NK-92 (cell line): ENCODE results near the gene SDCBP2.

Source experiments
- DNase-seq: peaks from one replicate; lab custom pipeline; 2025; ENCODE audit not compliant: unreplicated experiment; lab: John Stamatoyannopoulos, UW

Gene SDCBP2

DNA sequence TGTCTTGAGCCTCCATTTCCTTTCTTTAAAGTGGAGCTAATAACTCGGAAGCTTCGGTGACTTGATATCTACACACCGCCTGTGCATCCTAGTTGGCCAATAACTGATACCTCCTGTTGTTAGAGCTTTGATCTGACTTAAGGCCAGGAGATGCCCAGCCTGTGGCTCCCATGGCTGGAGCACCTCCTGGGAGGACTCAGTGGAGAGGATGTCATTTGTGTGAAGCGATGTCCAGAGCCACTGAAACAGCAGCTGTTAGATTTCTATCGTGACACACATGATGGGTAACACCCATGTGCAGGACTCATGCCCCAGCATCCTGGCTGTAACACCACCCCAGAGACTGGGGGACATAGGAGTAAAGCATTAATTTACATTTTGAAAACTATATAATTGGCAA, 30.8 kb downstream of the SDCBP2 start:
- no peak for DNase-seq

DNA sequence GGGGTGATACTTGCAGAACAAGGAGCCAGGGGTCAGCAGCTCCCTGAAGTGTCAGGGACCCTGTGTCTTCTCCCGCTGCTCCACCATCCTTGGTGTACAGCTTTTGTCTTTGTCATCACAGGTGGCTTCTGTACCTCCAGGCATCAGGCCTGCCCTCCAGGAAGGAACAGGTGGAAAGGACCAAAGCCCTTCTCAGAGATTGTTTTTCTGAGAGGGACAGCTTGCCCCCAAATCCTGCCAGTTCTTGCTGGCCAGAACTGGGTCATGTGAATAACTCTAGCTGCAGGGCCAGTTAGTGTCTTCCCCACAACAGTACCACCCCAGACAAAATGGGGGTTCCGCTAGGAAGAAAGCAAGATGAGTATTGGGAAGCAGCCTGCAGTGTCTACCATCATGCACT, 31.5 kb downstream of the SDCBP2 start:
- no peak for DNase-seq

DNA sequence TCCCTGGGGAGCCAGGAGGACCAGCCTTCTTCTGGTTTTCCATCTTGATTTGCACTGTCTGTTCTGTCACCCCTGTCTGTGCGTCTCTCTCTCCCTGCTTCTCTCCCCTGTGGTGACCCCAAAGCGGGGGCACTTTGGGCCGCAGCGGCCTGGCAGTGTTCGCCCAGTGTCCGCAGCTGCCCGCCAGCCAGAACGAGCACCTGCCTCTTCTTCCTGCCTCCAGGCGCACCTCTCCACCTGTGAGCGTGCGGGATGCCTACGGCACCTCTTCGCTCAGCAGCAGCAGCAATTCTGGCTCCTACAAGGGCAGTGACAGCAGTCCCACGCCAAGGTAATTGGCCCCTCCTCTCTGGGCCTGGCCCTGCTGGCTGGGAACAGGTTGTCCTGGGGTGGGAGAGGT, 32.0 kb downstream of the SDCBP2 start:
- DNase-seq: no peak

DNA sequence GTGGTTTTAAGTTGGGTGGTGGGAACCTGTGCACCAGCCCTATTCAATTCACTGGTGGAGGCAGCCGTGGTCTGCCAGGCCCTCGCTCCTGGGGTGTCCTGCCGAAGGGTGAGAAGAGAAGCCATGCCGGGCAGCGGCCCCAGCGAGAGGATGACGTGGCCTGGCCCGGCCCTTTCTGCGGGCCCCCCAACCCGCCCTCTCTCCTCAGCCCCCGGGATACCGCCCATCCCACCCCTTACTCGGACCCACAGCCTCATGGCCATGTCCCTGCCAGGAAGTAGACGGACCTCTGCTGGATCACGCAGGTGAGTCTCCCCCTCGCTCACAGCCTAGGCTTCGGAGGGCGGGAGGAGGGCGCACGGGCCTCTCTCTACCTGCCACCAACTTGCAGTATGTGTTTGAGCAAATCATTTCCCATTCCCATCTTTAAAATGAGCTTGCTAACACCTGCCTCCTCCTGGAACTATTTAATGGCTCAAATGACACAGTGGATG, 32.8 kb downstream of the SDCBP2 start:
- DNase-seq: no peak

DNA sequence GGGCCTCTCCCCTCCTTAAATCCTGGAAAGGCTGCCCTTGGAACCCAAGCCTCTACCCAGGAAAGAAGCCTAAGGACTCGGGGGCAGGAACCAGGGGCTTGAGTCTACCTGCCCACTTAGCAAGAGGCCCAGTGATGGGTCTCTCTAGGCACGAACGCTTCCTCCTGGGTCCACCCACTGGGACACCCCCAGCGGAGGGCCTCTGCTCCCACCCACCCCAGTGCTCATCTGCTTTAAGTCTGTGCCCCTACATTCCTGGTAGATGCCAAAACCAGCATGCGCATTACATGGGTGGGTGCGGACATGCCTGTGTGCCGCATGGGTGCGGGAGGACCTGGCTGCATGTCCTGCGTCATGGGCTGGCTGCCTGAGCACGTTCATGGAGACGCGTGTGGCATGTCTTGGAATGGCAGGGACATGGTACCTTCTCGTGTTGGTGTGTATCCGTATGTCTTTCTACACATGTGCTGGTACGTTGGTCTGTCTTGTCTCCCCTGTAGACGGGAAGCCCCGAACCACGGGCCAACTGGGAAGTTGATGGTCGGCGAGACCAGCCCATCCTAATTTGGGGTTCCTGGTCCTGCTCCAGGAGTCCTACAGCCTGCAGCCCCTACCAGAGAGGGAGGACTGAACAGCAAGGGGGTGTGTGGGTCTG, 33.5 kb downstream of the SDCBP2 start:
- no peak for DNase-seq

DNA sequence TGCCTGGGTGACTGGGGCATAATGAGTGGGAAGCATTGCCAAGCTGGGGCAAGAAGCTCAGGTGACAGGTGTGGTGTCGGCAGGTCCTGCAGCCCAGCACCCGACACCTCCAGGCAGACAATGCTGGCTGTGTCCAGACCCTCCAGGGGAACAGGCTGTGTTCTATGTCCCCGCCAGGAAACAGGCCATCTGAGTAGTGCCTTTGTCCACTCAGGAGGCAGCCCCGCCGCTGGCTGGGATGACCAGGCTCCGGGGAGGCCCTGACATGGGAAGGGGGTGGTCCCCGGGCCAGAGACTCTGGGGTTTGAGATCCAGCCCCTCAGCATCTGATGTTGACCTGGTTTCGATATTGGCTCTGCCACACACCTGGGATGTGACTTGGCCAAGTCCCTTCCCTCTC, 34.4 kb downstream of the SDCBP2 start:
- DNase-seq: no peak

DNA sequence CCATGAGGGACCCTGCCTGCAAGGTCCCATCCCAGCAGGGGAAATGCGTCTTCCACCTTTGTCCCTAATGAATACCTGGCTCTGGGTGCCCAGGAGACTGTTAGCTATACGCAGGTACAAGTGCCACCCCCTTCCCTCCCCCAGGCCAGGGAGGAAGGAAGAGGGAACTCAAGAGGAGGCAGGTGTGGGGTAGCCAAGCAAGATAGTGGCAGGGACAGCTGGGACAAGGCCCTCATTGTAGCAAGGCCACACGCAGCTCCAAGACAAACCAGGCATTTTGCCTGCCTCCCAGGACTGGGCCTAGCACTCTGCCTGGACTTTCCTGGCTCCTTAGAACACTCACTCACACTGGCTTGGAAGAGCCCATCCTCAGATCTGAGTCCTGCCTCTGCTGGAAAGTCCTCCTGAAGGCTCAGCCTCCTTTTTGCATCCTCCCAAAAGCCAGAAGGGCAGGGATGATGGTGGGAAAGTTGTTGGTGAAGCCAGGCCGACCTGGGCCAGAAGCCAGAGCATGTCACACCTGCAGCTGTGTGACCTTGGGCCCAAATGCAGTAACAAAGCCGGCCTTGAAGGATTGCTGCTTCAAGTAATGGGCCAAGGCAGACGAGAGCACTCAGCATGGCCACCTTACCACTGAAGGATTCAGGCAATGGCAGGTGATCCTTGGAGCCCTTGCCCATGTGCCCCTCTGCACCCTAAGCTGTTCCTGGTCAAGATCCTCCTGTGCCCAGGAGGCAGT, 35.1 kb downstream of the SDCBP2 start:
- DNase-seq: no peak

DNA sequence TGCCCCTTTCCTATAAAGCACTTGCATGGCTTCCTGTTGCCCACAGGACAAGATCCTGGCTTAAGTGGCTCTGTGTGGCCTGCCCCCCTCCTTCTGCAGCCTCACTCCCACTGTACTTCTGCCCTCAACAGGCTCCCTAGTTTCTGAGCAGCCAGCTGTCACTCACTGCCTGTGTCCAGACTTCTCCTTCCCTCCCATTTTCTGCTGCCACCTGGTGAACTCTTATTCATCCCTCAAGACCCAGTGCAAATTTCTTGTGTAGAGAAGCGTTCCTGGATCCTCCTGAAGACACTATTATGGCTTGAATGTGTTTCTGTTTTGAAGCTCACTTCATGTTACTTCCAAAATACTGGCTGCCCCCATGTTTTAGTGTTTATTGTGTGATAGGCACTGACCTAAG, 36.3 kb downstream of the SDCBP2 start:
- DNase-seq: no peak

DNA sequence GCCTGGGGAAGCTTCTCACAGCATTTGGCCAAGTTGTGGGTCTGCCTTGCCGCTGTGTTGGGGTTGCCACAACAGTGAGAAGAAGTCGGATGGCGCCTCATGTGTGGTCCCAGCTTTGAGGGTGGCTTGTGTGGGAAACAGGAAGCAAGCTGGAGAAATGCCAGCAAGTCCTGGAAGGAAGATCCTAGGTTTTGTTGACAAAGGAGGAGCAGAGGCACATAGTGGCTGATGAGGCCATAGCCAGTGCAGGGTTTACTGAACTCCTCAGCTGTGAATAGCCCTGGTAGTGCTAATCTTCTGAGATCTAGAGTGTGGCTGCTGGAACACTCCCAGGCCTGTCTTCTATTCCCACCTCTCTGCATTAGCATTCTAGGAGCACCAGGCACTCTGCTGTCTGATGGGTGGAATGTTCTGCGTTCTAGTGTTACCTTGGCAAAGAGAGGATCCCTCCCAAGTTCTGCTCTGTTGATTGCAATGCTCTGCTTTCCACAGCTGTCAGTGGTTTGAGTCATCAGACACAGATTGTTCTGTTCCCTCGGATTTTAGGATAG, 37.7 kb downstream of the SDCBP2 start:
- no peak for DNase-seq

DNA sequence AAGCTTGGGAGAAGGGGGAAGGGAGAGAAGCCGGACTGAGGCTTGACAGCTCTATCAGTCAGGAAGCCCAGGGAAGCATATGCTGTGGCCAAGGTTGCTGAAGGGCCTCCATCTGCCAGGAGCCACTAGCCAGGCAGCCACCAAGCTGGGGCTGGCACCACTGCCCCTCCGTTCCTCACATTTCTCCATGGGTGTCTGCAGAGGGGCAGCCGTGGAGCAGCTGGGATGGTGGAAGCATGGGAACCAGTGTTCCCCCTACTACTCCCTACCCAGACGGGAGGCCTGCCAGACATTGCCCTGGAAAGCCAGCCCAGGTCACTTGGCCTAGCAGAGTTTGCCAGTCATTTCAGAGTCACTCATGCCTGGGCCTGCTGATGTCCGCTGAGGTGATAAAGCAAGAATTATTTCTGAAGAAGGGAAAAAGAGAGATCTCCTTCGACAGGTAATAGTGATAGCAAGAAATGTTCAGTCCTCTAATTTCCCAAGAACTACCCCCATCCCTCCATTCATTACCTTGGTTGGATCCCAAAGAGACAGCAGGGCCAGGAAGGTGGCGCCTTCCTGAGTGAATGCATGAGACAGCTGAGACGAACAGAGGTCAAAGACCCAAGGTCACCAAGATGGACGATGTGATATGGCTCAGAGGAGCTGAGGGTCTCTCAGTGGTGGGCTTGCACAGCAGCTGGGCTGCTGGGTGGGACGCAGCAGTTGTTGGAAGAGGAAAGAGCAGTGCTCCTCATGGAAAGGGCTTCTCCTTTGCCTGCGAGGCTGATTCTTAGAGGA, 41.0 kb downstream of the SDCBP2 start:
- no peak for DNase-seq

DNA sequence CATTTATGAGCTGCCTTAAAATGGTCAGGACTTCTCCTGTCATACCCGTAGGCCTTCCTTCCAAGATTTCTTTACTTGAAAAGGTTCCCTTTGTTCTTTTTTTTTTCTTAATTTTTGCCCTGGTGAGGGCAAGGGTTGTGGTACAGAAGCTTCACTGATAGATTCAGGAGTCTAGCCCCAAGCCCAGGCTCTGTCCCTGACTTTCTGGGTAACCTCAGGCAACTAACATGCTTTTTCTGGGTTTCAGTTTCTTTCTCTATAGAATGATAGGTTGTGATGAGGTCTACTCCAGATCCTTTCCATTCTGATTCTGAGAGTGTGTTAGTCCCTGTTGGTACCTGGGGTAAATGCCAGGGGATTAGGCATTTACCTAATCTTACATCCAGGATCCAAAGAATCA, 41.6 kb downstream of the SDCBP2 start:
- no peak for DNase-seq

DNA sequence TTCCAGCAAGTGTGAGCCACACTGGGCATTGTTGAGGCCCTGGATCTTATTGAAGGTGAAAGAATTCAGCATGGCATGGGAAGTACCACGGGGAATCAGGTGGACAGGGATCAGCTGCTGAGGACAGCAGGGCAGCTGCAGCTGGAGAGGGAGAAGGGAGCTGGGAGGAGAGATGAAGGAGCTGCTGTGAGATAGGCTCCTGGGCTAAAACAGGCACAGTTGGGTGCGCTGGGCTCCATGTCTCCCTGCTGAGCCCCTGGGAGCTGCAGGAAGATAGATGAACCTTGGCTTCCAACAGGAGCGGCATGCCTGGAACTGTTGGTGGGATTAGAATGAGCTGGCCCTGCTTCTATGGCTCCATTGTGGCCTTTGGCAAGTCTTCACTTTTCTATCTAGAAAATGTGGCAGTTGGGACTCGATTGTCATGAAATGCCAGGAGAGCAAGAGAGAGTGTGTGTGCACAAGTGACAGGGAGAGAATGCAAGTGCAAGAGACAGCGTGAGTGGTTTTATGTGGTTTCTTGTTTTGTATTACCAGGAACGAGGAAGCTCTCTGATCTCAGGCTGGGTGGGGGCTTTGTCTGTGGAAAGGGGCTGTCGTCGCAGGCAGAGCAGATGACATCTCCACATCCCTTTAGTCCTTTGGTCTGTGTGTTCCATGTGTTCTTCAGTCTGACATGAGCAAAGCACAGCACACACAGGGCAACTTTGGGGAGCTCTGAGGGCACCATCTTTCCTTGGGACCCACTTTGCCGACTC, 42.5 kb downstream of the SDCBP2 start:
- no peak for DNase-seq

DNA sequence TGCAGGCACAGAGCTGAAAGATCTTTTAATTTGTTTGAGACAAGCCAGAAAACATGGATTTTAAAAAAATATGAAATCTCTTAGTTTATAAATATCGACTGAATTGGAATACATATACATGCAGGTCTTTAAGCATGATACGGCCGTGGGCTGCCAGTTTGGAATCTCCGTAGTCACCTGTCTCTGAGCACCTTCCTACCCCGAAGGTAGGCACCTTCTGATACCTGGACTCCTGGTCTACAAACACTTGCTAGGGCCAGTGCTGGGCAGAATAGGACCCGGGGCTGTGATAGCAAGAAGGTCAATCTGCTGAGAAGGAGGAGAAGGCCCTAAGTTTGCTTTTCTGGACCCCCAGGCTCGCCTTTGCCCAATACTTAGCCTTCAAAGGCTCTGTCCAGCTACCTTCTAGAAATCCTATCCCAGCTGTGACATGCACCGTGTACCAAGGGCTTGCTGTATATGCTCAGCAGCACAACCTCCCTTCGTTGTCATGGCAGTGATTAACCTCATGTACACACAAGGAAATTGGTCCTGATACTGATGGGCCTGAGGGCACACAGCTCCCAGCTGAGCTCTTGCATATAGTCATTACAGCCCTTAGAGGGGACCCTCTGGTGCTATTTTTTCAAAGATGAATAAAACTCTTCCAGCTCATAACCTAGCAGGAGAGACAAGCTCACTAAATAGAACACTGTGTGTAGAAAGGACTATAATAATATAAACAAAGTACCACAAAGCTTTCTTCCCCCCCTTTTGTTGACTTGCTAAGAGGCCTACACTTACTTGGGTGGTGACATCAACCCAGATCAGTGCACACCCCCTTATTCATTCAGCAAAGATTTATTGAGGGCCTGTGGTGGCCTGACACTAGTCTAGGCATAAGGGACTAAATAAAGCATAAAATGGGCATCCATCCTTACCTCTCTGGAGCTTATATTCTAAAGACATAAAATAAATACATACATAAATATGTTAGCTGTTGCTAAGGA, 45.1 kb downstream of the SDCBP2 start:
- DNase-seq: no peak

DNA sequence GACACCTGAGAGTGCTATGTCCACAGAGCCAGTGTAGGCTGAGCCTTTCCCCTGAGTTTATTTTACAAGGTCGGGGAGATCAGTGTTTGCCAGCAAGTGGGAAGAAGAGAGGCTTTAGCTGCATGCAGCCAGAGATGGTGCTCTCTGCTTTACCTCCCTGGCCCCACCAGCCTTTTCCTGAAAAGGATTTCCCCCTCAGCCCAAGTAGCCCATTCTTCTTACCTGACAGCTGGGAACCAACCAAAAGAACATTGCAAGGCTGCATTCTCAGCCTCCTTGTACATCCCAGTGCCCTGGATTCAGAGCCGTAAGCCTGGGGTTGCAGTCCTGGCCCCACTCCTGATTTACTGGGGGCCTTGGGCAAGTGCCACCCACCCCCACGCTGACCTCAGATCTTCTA, 46.0 kb downstream of the SDCBP2 start:
- DNase-seq: no peak

DNA sequence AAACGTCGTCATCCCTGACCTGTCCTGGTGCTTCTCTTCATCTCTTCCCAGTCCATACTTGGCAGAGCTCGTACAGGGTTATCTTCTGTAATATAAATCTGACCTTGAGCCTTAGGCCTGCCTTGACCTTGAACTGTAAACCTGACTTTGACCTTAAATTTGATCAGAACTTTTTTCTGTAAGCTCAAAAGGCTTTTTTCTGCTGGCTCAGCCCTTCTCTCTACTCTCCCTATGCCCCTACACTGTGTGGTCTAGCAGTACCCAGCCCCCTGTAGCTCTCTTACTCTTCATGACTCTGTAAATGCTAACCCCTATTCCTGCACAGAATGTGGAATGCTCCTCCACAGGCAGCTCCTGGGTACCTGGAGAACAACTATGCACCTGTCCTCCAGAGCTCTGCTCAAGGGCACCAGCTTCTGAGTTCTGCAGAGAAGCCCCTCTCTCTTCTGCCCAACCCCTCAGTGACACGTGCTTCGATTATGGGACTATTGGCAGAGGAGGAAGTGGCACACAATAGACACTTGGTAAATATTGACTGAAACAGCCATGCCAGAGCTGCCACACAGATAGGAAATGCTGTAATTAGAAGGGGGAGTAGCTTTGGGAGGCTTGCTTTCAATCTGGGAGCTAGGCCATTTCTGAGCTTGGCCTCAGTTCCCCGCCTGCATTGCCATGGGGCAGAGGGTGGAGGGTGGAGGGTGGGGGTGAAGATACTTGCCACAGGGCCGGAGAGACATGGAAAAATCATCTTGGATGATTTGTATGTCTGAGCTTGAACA, 47.5 kb downstream of the SDCBP2 start:
- DNase-seq: no peak

DNA sequence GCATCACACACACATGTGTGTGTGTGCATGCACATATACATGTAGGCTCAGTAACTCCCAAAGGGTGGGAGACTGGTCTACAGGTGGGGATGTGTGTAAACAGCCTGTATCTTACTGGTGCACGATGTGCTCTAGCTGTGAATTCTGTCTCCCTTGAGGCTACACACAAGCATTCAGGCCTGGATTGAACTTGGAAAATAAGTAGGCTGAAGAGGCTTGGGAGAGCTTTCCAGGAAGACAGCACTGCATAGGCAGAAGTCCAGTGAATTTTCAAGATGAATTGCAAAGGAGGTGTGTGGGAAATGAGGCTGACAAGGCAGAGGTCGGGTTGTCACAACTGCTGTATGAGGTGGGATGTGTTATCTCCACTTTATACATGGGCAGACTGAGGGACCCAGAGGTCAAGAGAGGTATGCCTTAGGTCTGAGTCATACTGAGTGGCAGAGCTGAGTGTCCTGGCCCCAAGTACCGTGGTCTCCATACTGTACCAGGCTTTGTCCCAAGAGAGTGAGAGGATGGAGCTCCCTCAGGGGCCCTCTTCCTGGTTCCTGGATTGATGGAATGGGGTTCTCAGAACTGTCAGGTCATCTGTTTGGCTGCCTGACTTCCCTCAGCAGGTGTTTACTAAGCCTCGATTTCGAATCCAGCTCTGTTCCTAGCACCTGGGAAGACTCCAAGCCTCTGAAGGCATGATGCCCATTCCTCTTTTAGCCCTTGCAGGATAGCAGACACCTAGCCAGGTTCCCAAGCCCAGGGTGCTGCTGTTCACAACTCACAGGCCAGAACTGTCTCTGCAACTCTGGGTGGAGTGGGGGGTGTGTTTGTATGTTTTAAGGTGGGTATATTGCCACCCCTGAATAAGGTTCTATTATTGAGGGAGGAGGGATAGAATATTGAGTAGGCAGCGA, 48.5 kb downstream of the SDCBP2 start:
- no peak for DNase-seq

DNA sequence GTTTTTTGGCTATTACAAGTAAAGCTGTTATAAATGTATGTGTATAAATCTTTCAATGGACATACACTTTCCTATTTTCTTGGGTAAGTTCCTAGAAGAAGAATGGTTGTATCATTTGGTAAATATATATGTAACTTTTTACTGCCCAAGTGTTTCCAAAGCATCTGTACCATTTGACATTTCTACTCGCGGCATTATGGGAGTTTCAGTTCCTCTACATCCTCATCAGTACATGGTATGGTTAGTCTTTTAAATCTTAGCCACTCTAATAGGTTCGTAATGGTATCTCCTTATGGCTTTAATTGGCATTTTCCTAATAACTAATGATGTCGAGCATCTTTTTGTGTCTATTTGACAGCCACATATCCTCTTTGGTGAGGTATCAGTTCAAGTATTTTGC, 49.9 kb downstream of the SDCBP2 start:
- DNase-seq: no peak
